Caco-2 (cell line): ENCODE results near the gene CXCL3. TPM values are rescaled to one million over a fixed set of nuclear protein-coding genes. Genes with fewer than 3 reads are reported as not detected.
"Not testable (repeated sequence)": the region's sequence is repeated elsewhere in the genome, so short reads cannot be mapped to it uniquely, and the experiment has no call there.

Source experiments
- BruUV-seq: library from RNA; stranded (reverse); fragments of 400-500 nt; replicated peaks from 2 replicates; lab custom pipeline; 2021; lab: Mats Ljungman, UMichigan
- CTCF ChIA-PET: fragments of 300-600 bp; sonication (Branson Sonifier 250); formaldehyde crosslinking; loops from one replicate; lab custom pipeline; 2022; ENCODE audit warnings: antibody characterized with exemption; lab: Charles Lee
- POLR2A ChIA-PET: fragments of 300-600 bp; sonication (Branson Sonifier 250); formaldehyde crosslinking; loops from one replicate; lab custom pipeline; 2022; ENCODE audit warnings: antibody characterized with exemption; lab: Charles Lee
- DNase-seq, 2 experiments: peaks; one replicate each; pipeline versions ENCODE4 v3.0.0 to v3.0.0-alpha.2; 2020 to 2022
- H3K27me3 ChIP-seq: replicated peaks from 2 replicates; pipeline ENCODE4 v1.6.0; 2011; ENCODE audit warnings: low read length; ENCODE audit not compliant: control insufficient read depth, insufficient read depth
- H3K36me3 ChIP-seq: 2 replicates; pipeline ENCODE4 v1.5.1; 2011; ENCODE audit warnings: low read length; ENCODE audit not compliant: control insufficient read depth, insufficient read depth
- H3K4me1 ChIP-seq: fragments of 250-450 bp; sonication (Bioruptor Pico); 2 replicates; pipeline ENCODE4 v1.5.1; 2020; ENCODE audit warnings: mild to moderate bottlenecking
- H3K4me3 ChIP-seq: 2 replicates; pipeline ENCODE4 v1.5.1; 2011; ENCODE audit warnings: low read depth, mild to moderate bottlenecking, control low read depth, low read length
- H3K9me3 ChIP-seq: fragments of 250-450 bp; sonication (Bioruptor Pico); 2 replicates; pipeline ENCODE4 v1.5.1; 2020; ENCODE audit warnings: mild to moderate bottlenecking, moderate library complexity
- H3K27ac Mint-ChIP-seq: one replicate; pipeline ENCODE4 v1.8.0; 2022; ENCODE audit warnings: mixed read lengths; ENCODE audit not compliant: unreplicated experiment
- H3K27me3 Mint-ChIP-seq: one replicate; pipeline ENCODE4 v1.8.0; 2022; ENCODE audit warnings: mixed read lengths; ENCODE audit not compliant: insufficient read depth, unreplicated experiment
- H3K36me3 Mint-ChIP-seq: one replicate; pipeline ENCODE4 v1.8.0; 2022; ENCODE audit warnings: mild to moderate bottlenecking, mixed read lengths; ENCODE audit not compliant: insufficient read depth, unreplicated experiment
- H3K4me1 Mint-ChIP-seq: one replicate; pipeline ENCODE4 v1.8.0; 2022; ENCODE audit warnings: low read depth, mixed read lengths; ENCODE audit not compliant: unreplicated experiment
- H3K4me3 Mint-ChIP-seq: one replicate; pipeline ENCODE4 v1.8.0; 2022; ENCODE audit warnings: mild to moderate bottlenecking, moderate library complexity, mixed read lengths; ENCODE audit not compliant: unreplicated experiment
- H3K9me3 Mint-ChIP-seq: one replicate; pipeline ENCODE4 v1.8.0; 2022; ENCODE audit warnings: mixed read lengths; ENCODE audit not compliant: unreplicated experiment
- intact Hi-C: fragments of 100-400 bp; cut with micrococcal nuclease; formaldehyde crosslinking; loops from one replicate; pipeline ENCODE4 v1.10.0; 2022; ENCODE audit not compliant: unreplicated experiment
- total RNA-seq: library from RNA; stranded (reverse); gene quantifications from 2 replicates; pipeline ENCODE4 v1.2.3, GENCODE V29; 2022
- TF ChIP-seq, protein P1 (sequence below), 2 experiments: fragments of 200-600 bp in 1 of 2; IDR thresholded peaks; 1 replicate in 1 of 2; 2 replicates in 1 of 2; pipeline versions ENCODE4 v1.5.1 to v1.8.0; 2011 to 2022; ENCODE audit warnings: antibody characterized with exemption in 1 of 2, control low read depth in 1 of 2, inconsistent platforms in 1 of 2, low read depth in 1 of 2, low read length in 1 of 2, mild to moderate bottlenecking in 1 of 2, moderate library complexity in 1 of 2; ENCODE audit not compliant: insufficient read depth in 1 of 2, severe bottlenecking in 1 of 2, unreplicated experiment in 1 of 2

Gene CXCL3
- total RNA-seq, 1 experiment from 2014 or later: 1.9 TPM

GRCh38 chr4:74084984-74085383 lies 46.5 kb upstream of the CXCL3 start:
- Histone ChIP-seq H3K4me1 (no peaks in the 10 kb centered on the region), H3K4me3 (no peak overlapping the region), H3K27me3 (no peaks in the 10 kb centered on the region), H3K9me3 (no peaks in the 10 kb centered on the region), H3K36me3 (no peaks in the 10 kb centered on the region)
- TF ChIP-seq, protein P1, sequence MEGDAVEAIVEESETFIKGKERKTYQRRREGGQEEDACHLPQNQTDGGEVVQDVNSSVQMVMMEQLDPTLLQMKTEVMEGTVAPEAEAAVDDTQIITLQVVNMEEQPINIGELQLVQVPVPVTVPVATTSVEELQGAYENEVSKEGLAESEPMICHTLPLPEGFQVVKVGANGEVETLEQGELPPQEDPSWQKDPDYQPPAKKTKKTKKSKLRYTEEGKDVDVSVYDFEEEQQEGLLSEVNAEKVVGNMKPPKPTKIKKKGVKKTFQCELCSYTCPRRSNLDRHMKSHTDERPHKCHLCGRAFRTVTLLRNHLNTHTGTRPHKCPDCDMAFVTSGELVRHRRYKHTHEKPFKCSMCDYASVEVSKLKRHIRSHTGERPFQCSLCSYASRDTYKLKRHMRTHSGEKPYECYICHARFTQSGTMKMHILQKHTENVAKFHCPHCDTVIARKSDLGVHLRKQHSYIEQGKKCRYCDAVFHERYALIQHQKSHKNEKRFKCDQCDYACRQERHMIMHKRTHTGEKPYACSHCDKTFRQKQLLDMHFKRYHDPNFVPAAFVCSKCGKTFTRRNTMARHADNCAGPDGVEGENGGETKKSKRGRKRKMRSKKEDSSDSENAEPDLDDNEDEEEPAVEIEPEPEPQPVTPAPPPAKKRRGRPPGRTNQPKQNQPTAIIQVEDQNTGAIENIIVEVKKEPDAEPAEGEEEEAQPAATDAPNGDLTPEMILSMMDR (IDR thresholded peaks at IDR 0.05; ENCODE audit: insufficient read depth in 1 of 2, low read depth in 1 of 2, low read length in 1 of 2, severe bottlenecking in 1 of 2, unreplicated experiment in 1 of 2): no peak
- no TSS peak for BruUV-seq
- H3K27ac Mint-ChIP-seq: no peak overlapping the region
- no peaks in the 10 kb centered on the region for H3K27me3 Mint-ChIP-seq
- intact Hi-C loops: no loop called here
- no peaks in the 10 kb centered on the region for H3K4me1 Mint-ChIP-seq
- no peak for DNase-seq
- no peaks in the 10 kb centered on the region for H3K36me3 Mint-ChIP-seq
- peaks cover 10% of the 10 kb centered on the region for H3K9me3 Mint-ChIP-seq
- H3K4me3 Mint-ChIP-seq: no peak overlapping the region
- ChIA-PET CTCF (no interaction called here), POLR2A (no interaction called here)

DNA sequence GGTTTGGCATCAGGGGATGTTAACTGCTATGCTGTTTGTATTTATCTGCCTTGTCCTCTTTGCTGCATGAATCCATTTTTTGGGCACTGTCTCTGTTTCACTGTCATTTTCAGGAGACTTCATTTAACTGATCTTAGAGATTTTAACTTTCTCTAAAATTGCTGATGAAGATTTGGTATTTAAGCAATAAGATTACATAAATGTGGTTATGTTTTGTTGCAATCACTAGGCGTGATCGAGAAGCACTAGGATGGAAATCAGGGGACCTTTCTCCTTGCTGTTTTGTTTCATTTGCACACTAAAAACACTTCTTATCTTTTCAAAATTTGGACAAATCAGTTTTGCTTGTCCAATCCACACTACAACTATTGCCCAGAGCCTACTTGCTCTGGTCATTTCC lies 45.1 kb upstream of the CXCL3 start:
- Mint-ChIP-seq H3K27me3 (no peaks in the 10 kb centered on the region), H3K9me3 (peaks cover 10% of the 10 kb centered on the region), H3K36me3 (no peaks in the 10 kb centered on the region), H3K4me3 (no peak overlapping the region), H3K27ac (no peak overlapping the region), H3K4me1 (no peaks in the 10 kb centered on the region)
- intact Hi-C loops: no loop called here
- no peak overlapping the region for H3K4me3 ChIP-seq
- POLR2A ChIA-PET: no interaction called here
- CTCF ChIA-PET: no interaction called here
- H3K27me3 ChIP-seq: no peaks in the 10 kb centered on the region
- BruUV-seq: no TSS peak
- no peaks in the 10 kb centered on the region for H3K36me3 ChIP-seq
- H3K4me1 ChIP-seq: no peaks in the 10 kb centered on the region
- TF ChIP-seq, protein P1 (IDR thresholded peaks at IDR 0.05; ENCODE audit: insufficient read depth in 1 of 2, low read depth in 1 of 2, low read length in 1 of 2, severe bottlenecking in 1 of 2, unreplicated experiment in 1 of 2): no peak
- no peak for DNase-seq
- H3K9me3 ChIP-seq: no peaks in the 10 kb centered on the region

GRCh38 chr4:74081035-74081434 lies 42.5 kb upstream of the CXCL3 start:
- Mint-ChIP-seq H3K27ac (no peak overlapping the region), H3K36me3 (no peaks in the 10 kb centered on the region), H3K4me3 (no peak overlapping the region), H3K9me3 (peaks cover 10% of the 10 kb centered on the region), H3K27me3 (no peaks in the 10 kb centered on the region), H3K4me1 (no peaks in the 10 kb centered on the region)
- Histone ChIP-seq H3K36me3 (no peaks in the 10 kb centered on the region), H3K4me1 (no peaks in the 10 kb centered on the region), H3K27me3 (no peaks in the 10 kb centered on the region), H3K4me3 (no peak overlapping the region), H3K9me3 (no peaks in the 10 kb centered on the region)
- POLR2A ChIA-PET: no interaction called here
- intact Hi-C loops: no loop called here
- TF ChIP-seq, protein P1 (IDR thresholded peaks at IDR 0.05; ENCODE audit: insufficient read depth in 1 of 2, low read depth in 1 of 2, low read length in 1 of 2, severe bottlenecking in 1 of 2, unreplicated experiment in 1 of 2): no peak
- CTCF ChIA-PET: no interaction called here
- BruUV-seq: no TSS peak
- no peak for DNase-seq

DNA sequence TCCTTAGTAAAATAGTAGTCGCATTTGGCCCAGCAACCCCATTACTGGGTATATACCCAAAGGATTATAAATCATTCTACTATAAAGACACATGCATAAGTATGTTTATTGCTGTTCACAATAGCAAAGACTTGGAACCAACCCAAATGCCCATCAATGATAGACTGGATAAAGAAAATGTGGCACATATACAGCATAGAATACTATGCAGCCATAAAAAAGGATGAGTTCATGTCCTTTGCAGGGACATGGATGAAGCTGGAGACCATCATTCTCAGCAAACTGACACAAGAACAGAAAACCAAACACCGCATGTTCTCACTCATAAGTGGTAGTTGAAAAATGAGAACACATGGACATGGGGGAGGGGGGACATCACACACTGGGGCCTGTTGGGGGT lies 41.9 kb upstream of the CXCL3 start:
- H3K27me3 Mint-ChIP-seq, H3K27me3 ChIP-seq, H3K4me3 Mint-ChIP-seq, H3K36me3 Mint-ChIP-seq, POLR2A ChIA-PET, H3K9me3 ChIP-seq, H3K4me1 ChIP-seq, H3K9me3 Mint-ChIP-seq, H3K36me3 ChIP-seq, intact Hi-C loops, BruUV-seq, H3K4me3 ChIP-seq, DNase-seq, H3K4me1 Mint-ChIP-seq, CTCF ChIA-PET, H3K27ac Mint-ChIP-seq: not testable (repeated sequence)

DNA sequence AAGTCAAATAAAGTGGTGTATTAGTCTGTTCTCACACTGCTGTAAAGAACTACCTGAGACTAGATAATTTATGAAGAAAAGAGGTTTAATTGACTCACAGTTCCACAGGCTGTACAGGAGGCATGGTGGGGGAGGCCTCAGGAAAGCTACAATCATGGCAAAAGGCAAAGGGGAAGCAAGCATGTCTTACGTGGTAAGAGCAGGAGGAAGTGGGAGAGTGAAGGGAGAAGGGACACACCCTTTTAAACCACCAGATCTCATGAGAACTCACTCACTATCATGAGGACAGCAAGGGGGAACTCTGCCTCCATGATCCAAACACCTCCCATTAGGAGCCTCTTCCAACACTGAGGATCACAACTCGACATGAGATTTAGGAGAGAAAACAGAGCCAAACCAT lies 40.5 kb upstream of the CXCL3 start:
- H3K9me3 ChIP-seq, H3K4me1 Mint-ChIP-seq, H3K9me3 Mint-ChIP-seq, H3K27me3 ChIP-seq, POLR2A ChIA-PET, H3K27ac Mint-ChIP-seq, intact Hi-C loops, H3K4me3 Mint-ChIP-seq, H3K27me3 Mint-ChIP-seq, H3K4me3 ChIP-seq, H3K4me1 ChIP-seq, BruUV-seq, H3K36me3 ChIP-seq, DNase-seq, H3K36me3 Mint-ChIP-seq: not testable (repeated sequence)
- CTCF ChIA-PET: interaction anchor here (0.6 kb wide), 1 partner anchor 54 kb away, joined by 4 read pairs; no protein-coding TSS in a partner anchor
